Measurements from ENCODE around the gene RAD51AP1. TPM values are rescaled to one million over a fixed set of nuclear protein-coding genes. Genes with fewer than 3 reads are reported as not detected.
A peak's percentile ranks its signal among the peaks of the same experiment; 100 is the strongest.
"Not testable (repeated sequence)": the region's sequence is repeated elsewhere in the genome, so short reads cannot be mapped to it uniquely, and the experiment has no call there.

RAD51AP1 gene
- total RNA-seq, 2 donors from 2014 or later: 5.5 to 7.6 TPM

- TF ChIP-seq POLR2A (IDR thresholded peaks at IDR 0.05): no peak
- TF ChIP-seq POLR2AphosphoS5 (IDR thresholded peaks at IDR 0.05): no peak
- Histone ChIP-seq H3K4me1 (replicated peaks) (no peaks in the 10 kb centered on the region), H3K36me3 (no peaks in the 10 kb centered on the region), H3K9me3 (no peaks in the 10 kb centered on the region), H3K4me3 (no peak overlapping the region), H3K27ac (no peak overlapping the region), H3K27me3 (replicated peaks; ENCODE audit: insufficient read depth) (no peaks in the 10 kb centered on the region)
- DNase-seq (ENCODE audit: low spot score): no peak
- intact Hi-C loops (cut with DNase I): no loop called here
- WGBS: 62% methylated on average over 5 of the region's 5 CpGs
Measured at GRCh38 chr12:4518106-4518728, 20.5 kb upstream of the RAD51AP1 start.

- H3K27ac ChIP-seq; H3K4me3 ChIP-seq; H3K9me3 ChIP-seq; H3K4me1 ChIP-seq (replicated peaks); intact Hi-C loops (cut with DNase I); H3K27me3 ChIP-seq (replicated peaks; ENCODE audit: insufficient read depth); H3K36me3 ChIP-seq; DNase-seq (ENCODE audit: low spot score): not testable (repeated sequence)
- 96% methylated on average over 7 of the region's 7 CpGs for WGBS
Measured at GRCh38 chr12:4523443-4523842, 15.2 kb upstream of the RAD51AP1 start.

GRCh38 chr12:4526923-4527546 is 11.7 kb upstream of the RAD51AP1 start:
- Histone ChIP-seq H3K4me3 (no peak overlapping the region), H3K4me1 (replicated peaks) (no peaks in the 10 kb centered on the region), H3K27me3 (replicated peaks; ENCODE audit: insufficient read depth) (no peaks in the 10 kb centered on the region), H3K36me3 (no peaks in the 10 kb centered on the region), H3K9me3 (no peaks in the 10 kb centered on the region), H3K27ac (no peak overlapping the region)
- 89% methylated on average over 2 of the region's 2 CpGs for WGBS
- DNase-seq (ENCODE audit: low spot score): no peak
- intact Hi-C loops (cut with DNase I): no loop called here
- TF ChIP-seq POLR2AphosphoS5 (IDR thresholded peaks at IDR 0.05) (no peak), CTCF (IDR thresholded peaks at IDR 0.05) (peak; percentile 16 to 52 (median 37))

GRCh38 chr12:4530160-4530559 is 8.5 kb upstream of the RAD51AP1 start:
- Histone ChIP-seq H3K4me1 (replicated peaks) (no peaks in the 10 kb centered on the region), H3K27me3 (replicated peaks; ENCODE audit: insufficient read depth) (no peaks in the 10 kb centered on the region), H3K9me3 (no peaks in the 10 kb centered on the region), H3K27ac (no peak overlapping the region), H3K4me3 (no peak overlapping the region), H3K36me3 (no peaks in the 10 kb centered on the region)
- intact Hi-C loops (cut with DNase I): loop anchor here (10.0 kb wide), 1 partner anchor 115 kb away; the partner anchor contains the start of genes AKAP3 and NDUFA9
- TF ChIP-seq POLR2AphosphoS5 (IDR thresholded peaks at IDR 0.05): no peak
- TF ChIP-seq CTCF (IDR thresholded peaks at IDR 0.05): no peak
- 68% methylated on average over 1 of the region's 1 CpG for WGBS
- DNase-seq (ENCODE audit: low spot score): no peak

GRCh38 chr12:4530982-4531586 is 7.6 kb upstream of the RAD51AP1 start:
- Histone ChIP-seq H3K36me3 (no peaks in the 10 kb centered on the region), H3K9me3 (no peaks in the 10 kb centered on the region), H3K4me3 (no peak overlapping the region), H3K4me1 (replicated peaks) (no peaks in the 10 kb centered on the region), H3K27ac (no peak overlapping the region), H3K27me3 (replicated peaks; ENCODE audit: insufficient read depth) (no peaks in the 10 kb centered on the region)
- WGBS: 82% methylated on average over 6 of the region's 6 CpGs
- no peak for TF ChIP-seq CTCF (IDR thresholded peaks at IDR 0.05)
- TF ChIP-seq POLR2A (IDR thresholded peaks at IDR 0.05): no peak
- TF ChIP-seq POLR2AphosphoS5 (IDR thresholded peaks at IDR 0.05): no peak
- no peak for DNase-seq (ENCODE audit: low spot score)
- intact Hi-C loops (cut with DNase I): loop anchor here (10.0 kb wide), 1 partner anchor 114 kb away; the partner anchor contains the start of genes AKAP3 and NDUFA9

Measured in prostate gland (tissue), 2 donors.